LNCAP (cell line): ENCODE measurements around the gene TRAPPC12.

Source experiments
- CTCF ChIP-seq: fragments of 450-650 bp; IDR thresholded peaks from 2 replicates; pipeline ENCODE4 v1.5.1; 2017; ENCODE audit warnings: mild to moderate bottlenecking

TRAPPC12 gene

DNA sequence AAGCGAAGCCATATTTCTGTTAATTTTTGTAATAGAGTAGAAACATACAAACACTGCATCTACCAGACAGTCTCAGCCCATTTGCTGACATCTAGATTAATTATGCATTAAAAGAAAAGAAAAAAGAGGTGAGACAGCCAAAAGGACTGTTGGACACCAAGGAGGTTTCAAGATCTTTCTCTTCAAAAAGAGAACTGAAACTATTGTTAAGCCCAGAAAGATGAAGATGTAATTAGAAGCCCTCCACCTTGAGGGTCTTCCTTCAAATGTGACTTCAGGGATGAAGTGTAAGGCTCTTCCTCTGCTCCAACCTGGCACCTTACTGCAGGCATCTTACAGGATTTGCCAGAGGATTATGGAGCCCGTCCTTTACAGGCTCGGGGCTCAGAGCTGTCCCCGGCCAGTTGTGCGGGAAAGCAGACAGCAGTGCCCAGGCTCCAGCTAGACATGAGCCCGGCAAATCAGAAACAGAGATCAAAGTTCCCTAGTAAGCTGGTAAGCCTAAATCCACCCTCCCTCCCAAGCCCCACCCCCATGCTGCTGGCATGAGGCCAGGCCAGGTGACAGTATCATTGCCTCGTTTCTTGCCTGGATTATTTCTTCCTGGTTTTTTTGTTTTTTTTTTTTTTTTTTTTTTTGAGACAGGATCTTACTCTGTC is 101.0 kb downstream of the TRAPPC12 start:
- no peak for TF ChIP-seq CTCF

DNA sequence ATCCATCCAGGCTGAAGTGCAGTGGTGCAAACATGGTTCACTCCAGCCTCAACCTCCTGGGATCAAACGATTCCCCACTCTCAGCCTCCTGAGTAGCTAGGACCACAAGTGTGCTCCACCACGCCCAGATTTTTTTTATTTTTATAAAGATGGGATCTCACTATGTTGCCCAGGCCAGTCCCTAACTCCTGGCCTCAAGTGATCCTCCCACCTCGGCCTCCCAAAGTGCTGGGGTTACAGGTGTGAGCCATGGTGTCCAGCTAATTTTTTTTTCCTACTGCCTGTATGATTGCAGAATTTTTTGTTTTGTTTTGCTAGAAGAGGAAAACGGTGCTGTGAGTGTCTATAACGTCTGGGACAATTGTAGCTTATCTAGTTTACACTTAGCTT is 101.5 kb downstream of the TRAPPC12 start:
- TF ChIP-seq CTCF = no peak

- TF ChIP-seq CTCF = no peak
Measured at GRCh38 chr2:3481736-3482362, 102.4 kb downstream of the TRAPPC12 start.

DNA sequence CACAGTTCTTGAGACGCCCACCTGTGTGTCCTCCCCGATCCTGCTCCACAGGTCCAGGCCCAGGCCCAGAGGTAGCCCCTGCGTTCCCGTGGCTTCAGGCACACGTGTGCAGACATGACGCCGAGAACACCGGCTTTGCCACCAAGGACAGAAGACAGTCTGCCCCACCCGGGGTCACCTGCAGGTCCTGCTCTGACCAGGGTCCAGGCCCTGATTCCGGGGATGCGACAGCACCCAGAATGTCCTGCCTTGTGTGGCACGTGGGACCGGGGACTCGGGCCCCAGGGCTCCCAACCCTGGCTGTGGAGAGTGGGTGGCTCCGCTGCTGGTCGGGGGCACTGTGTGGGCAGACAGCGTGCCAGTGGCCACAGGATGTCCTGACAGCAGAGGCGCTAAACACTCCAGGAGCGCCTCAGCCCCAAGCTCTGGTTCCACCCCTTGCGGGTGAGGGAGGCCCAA is 102.9 kb downstream of the TRAPPC12 start:
- TF ChIP-seq CTCF = no peak

GRCh38 chr2:3483227-3483985 is 103.9 kb downstream of the TRAPPC12 start:
- no peak for TF ChIP-seq CTCF

- no peak for TF ChIP-seq CTCF
Measured at GRCh38 chr2:3483986-3484960, 104.8 kb downstream of the TRAPPC12 start.

- no peak for TF ChIP-seq CTCF
Measured at GRCh38 chr2:3485166-3485565, 105.7 kb downstream of the TRAPPC12 start.
